H7 (cell line): ENCODE results near the gene C1QTNF4. TPM values are rescaled to one million over a fixed set of nuclear protein-coding genes. Genes with fewer than 3 reads are reported as not detected.

Source experiments
- DNase-seq: peaks from one replicate; pipeline ENCODE4 v3.0.0; 2012
- H3K27me3 ChIP-seq: 2 replicates; pipeline ENCODE4 v1.6.0; 2011; ENCODE audit warnings: mild to moderate bottlenecking, low read length; ENCODE audit not compliant: control insufficient read depth, insufficient read depth
- H3K36me3 ChIP-seq: replicated peaks from 2 replicates; pipeline ENCODE4 v1.5.1; 2011; ENCODE audit warnings: low read length; ENCODE audit not compliant: control insufficient read depth, insufficient read depth
- H3K4me3 ChIP-seq: 2 replicates; pipeline ENCODE4 v1.5.1; 2011; ENCODE audit warnings: low read depth, mild to moderate bottlenecking, control low read depth, low read length, moderate library complexity; ENCODE audit not compliant: insufficient read depth
- total RNA-seq: library from RNA; depleted of rRNA; stranded (reverse); fragments of >200 nt; shearing (Covaris generic); gene quantifications from 2 replicates; pipeline ENCODE4 v1.2.3, GENCODE V29; 2014; rRNA removed

Gene C1QTNF4
- total RNA-seq, 1 experiment from 2014 or later: 5.0 TPM

DNA sequence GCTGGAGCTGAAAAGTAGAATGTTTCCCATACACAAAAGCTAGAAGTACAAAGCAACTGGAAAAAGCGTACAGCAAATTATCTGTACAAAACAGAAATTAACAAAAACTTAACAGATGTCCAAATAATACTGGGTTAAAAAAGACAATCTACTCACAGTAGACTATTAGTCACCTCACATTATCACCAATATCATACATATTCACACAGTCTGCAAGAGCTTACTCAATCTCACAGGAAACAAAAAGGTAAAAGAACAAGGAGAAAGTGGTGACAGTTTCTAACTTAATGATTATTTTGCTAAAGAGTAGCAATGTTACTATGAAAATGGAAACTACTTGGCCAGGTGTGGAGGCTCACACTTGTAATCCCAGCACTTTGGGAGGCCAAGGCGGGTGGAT is 53.1 kb downstream of the C1QTNF4 start:
- no peak for DNase-seq
- Histone ChIP-seq H3K4me3 (no peak overlapping the region), H3K36me3 (no peaks in the 10 kb centered on the region), H3K27me3 (no peaks in the 10 kb centered on the region)

GRCh38 chr11:47539681-47540039 is 54.6 kb downstream of the C1QTNF4 start:
- no peak for DNase-seq
- H3K27me3 ChIP-seq: no peaks in the 10 kb centered on the region
- no peaks in the 10 kb centered on the region for H3K36me3 ChIP-seq

More at GRCh38 chr11:47539681-47540039, 54.6 kb downstream of the C1QTNF4 start:
- no peak overlapping the region for H3K4me3 ChIP-seq

Other genes with a start within 250 kb of the C1QTNF4 start
- gene MYBPC3, start 241.7 kb downstream of the C1QTNF4 start, total RNA-seq: not detected in 2 replicates
- 0.42 and 0.81 TPM in 2 replicates for gene SPI1, start 215.9 kb downstream of the C1QTNF4 start, total RNA-seq
- gene SLC39A13, start 185.8 kb downstream of the C1QTNF4 start, total RNA-seq: 26.7 and 29.0 TPM in 2 replicates
- 132 and 162 TPM in 2 replicates for gene PSMC3, start 168.0 kb downstream of the C1QTNF4 start, total RNA-seq
- gene RAPSN, start 145.3 kb downstream of the C1QTNF4 start, total RNA-seq: 0.33 and 0.42 TPM in 2 replicates
- gene CELF1, start 41.3 kb downstream of the C1QTNF4 start, total RNA-seq: 119 and 155 TPM in 2 replicates
- 83.9 and 95.1 TPM in 2 replicates for gene PTPMT1, start 28.8 kb downstream of the C1QTNF4 start, total RNA-seq
- 20.1 and 23.7 TPM in 2 replicates for gene KBTBD4, start 15.4 kb downstream of the C1QTNF4 start, total RNA-seq
- 82.1 and 101 TPM in 2 replicates for gene NDUFS3, start 15.3 kb downstream of the C1QTNF4 start, total RNA-seq
- gene FAM180B, start 7.7 kb downstream of the C1QTNF4 start, total RNA-seq: not detected in 2 replicates
- gene MTCH2, start 48.1 kb upstream of the C1QTNF4 start, total RNA-seq: 143 and 148 TPM in 2 replicates
- gene AGBL2, start 121.0 kb upstream of the C1QTNF4 start, total RNA-seq: 1.0 and 5.2 TPM in 2 replicates
- 33.2 and 65.7 TPM in 2 replicates for gene FNBP4, start 172.9 kb upstream of the C1QTNF4 start, total RNA-seq